IMR-90 (cell line): ENCODE results near the gene ATF6B.

Source experiments
- CEBPB ChIP-seq: IDR thresholded peaks from 2 replicates; pipeline ENCODE4 v1.6.1; 2012; ENCODE audit warnings: low read depth, low read length, improper control_type of control experiment
- NFE2L2 ChIP-seq: fragments of 150-350 bp; IDR thresholded peaks from 2 replicates; pipeline ENCODE4 v1.6.1; 2016; ENCODE audit warnings: low read depth, mild to moderate bottlenecking, low read length
- POLR2A ChIP-seq: IDR thresholded peaks from 2 replicates; pipeline ENCODE4 v1.6.1; 2012; ENCODE audit warnings: mild to moderate bottlenecking, low read depth, low read length
- TF ChIP-seq, protein P1 (sequence below): conservative IDR thresholded peaks from 2 replicates; pipeline ENCODE4 v1.5.1; 2012; ENCODE audit warnings: mild to moderate bottlenecking, low read depth, low read length, improper control_type of control experiment
- TF ChIP-seq, protein P2 (sequence below): fragments of 150-350 bp; IDR thresholded peaks from 2 replicates; pipeline ENCODE4 v1.6.1; 2016; ENCODE audit warnings: low read depth, mild to moderate bottlenecking, low read length, moderate library complexity, borderline replicate concordance

DNA sequence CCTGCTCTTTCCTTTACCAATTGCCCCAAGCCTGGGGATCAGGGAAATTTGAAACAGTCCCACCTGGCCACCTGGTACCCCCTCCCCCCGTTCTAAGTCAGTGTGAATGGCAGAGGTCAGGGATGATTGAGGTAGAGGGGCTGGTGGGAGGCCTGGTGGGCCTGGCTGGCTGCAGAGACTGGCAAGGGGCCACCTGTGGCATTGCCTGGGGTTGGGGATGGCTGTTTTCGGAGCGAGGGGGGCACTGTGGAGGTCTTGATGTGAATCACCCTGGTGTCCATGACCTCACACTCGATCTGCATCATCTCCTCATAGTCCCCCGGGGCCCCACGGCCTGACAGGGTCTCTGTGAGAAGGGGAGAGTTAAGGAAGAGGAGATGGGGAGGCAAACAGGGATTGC is 12.4 kb downstream of the ATF6B start:
- TF ChIP-seq, protein P1, sequence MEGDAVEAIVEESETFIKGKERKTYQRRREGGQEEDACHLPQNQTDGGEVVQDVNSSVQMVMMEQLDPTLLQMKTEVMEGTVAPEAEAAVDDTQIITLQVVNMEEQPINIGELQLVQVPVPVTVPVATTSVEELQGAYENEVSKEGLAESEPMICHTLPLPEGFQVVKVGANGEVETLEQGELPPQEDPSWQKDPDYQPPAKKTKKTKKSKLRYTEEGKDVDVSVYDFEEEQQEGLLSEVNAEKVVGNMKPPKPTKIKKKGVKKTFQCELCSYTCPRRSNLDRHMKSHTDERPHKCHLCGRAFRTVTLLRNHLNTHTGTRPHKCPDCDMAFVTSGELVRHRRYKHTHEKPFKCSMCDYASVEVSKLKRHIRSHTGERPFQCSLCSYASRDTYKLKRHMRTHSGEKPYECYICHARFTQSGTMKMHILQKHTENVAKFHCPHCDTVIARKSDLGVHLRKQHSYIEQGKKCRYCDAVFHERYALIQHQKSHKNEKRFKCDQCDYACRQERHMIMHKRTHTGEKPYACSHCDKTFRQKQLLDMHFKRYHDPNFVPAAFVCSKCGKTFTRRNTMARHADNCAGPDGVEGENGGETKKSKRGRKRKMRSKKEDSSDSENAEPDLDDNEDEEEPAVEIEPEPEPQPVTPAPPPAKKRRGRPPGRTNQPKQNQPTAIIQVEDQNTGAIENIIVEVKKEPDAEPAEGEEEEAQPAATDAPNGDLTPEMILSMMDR: no peak
- TF ChIP-seq POLR2A (no peak), CEBPB (no peak), NFE2L2 (no peak)
- TF ChIP-seq, protein P2, sequence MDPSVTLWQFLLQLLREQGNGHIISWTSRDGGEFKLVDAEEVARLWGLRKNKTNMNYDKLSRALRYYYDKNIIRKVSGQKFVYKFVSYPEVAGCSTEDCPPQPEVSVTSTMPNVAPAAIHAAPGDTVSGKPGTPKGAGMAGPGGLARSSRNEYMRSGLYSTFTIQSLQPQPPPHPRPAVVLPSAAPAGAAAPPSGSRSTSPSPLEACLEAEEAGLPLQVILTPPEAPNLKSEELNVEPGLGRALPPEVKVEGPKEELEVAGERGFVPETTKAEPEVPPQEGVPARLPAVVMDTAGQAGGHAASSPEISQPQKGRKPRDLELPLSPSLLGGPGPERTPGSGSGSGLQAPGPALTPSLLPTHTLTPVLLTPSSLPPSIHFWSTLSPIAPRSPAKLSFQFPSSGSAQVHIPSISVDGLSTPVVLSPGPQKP: no peak
